Activated CD8-positive, alpha-beta T cell treated with anti-CD3 and anti-CD28 coated beads, Interleukin-2, amount 10 ng/mL, durations not matched to agents 7 days and 5 days (primary cell): ENCODE results near the gene CERKL. TPM values are rescaled to one million over a fixed set of nuclear protein-coding genes. Genes with fewer than 3 reads are reported as not detected.
A peak's percentile ranks its signal among the peaks of the same experiment; 100 is the strongest.

Experiments used
- ATAC-seq: fragments of 150-1000 bp; cut with Tn5 transposase; one replicate; pipeline ENCODE4 v1.10.0; 2021; ENCODE audit warnings: moderate library complexity
- CTCF ChIA-PET: fragments of 350-600 bp; sonication (Branson Sonifier 250); formaldehyde crosslinking; loops from one replicate; lab custom pipeline; 2021; ENCODE audit warnings: antibody characterized with exemption; lab: Charles Lee
- POLR2A ChIA-PET: fragments of 350-600 bp; sonication (Branson Sonifier 250); formaldehyde crosslinking; loops from one replicate; lab custom pipeline; 2021; ENCODE audit warnings: antibody characterized with exemption; lab: Charles Lee
- DNase-seq: peaks from one replicate; pipeline ENCODE4 v3.0.0-alpha.2; 2020
- H3K27ac Mint-ChIP-seq: one replicate; pipeline ENCODE4 v1.8.0; 2021; ENCODE audit warnings: mild to moderate bottlenecking, mixed read lengths
- H3K27me3 Mint-ChIP-seq: one replicate; pipeline ENCODE4 v1.8.0; 2021; ENCODE audit warnings: low read depth, mixed read lengths
- H3K36me3 Mint-ChIP-seq: one replicate; pipeline ENCODE4 v1.8.0; 2021; ENCODE audit warnings: low read depth, mixed read lengths
- H3K4me1 Mint-ChIP-seq: one replicate; pipeline ENCODE4 v1.8.0; 2021; ENCODE audit warnings: low read depth, mixed read lengths
- H3K4me3 Mint-ChIP-seq: one replicate; pipeline ENCODE4 v1.8.0; 2021; ENCODE audit warnings: mild to moderate bottlenecking, mixed read lengths
- H3K9me3 Mint-ChIP-seq: one replicate; pipeline ENCODE4 v1.8.0; 2022; ENCODE audit warnings: mixed read lengths; ENCODE audit not compliant: insufficient read depth
- total RNA-seq, 2 experiments: library from RNA; stranded (reverse); gene quantifications; one replicate each; pipeline ENCODE4 v1.2.3, GENCODE V29; 2021

The CERKL gene
- total RNA-seq, 2 experiments from 2014 or later, result not detected

DNA sequence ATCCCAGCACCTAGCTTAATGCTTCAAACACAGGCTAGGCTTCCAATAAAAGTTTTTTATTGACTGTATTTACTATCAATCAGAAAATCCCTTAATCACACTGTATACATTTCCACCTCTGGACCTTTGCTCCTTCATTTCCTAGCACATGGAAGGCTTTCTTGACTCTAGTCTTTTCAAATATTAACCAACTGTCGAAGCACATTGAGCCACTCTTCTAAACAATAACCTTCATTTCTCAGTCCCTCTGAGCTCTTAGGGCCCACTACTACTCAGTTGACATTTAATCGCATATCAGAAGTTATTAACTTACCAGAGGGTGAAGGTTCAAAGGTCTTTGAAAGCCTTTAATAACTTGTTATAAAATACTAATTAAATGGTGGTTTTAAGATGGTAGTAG lies 37.4 kb downstream of the CERKL start:
- ChIA-PET POLR2A (no interaction called here), CTCF (interaction anchor here (1.1 kb wide), 1 partner anchor 96 kb away, joined by 4 read pairs; no protein-coding TSS in a partner anchor)
- H3K9me3 Mint-ChIP-seq, result no peaks in the 10 kb centered on the region

DNA sequence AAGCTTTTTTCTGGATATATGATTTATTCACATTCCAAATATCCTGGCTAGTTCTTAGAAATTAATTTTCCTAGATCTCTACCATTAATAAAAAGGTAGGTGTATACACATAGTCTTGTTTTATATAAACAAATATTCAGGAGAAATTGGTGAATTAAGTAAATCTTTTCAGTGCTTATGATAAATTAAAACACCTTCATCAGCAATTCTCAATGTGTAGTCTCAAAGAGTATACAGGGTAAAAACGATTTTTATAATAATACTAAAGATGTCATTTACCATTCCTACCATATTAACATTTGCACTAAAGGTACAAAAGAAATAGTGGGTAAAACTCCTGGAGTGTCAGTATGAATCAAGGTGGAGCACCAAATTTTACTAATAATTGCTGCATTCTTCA lies 40.2 kb downstream of the CERKL start:
- CTCF ChIA-PET, result no interaction called here

More for the DNA sequence above, 37.4 kb downstream of the CERKL start:
- Mint-ChIP-seq H3K4me3 (no peak overlapping the region), H3K4me1 (no peaks in the 10 kb centered on the region), H3K27ac (no peak overlapping the region), H3K27me3 (peaks cover 12% of the 10 kb centered on the region), H3K36me3 (no peaks in the 10 kb centered on the region)
- ATAC-seq (no peak), DNase-seq (no peak)

DNA sequence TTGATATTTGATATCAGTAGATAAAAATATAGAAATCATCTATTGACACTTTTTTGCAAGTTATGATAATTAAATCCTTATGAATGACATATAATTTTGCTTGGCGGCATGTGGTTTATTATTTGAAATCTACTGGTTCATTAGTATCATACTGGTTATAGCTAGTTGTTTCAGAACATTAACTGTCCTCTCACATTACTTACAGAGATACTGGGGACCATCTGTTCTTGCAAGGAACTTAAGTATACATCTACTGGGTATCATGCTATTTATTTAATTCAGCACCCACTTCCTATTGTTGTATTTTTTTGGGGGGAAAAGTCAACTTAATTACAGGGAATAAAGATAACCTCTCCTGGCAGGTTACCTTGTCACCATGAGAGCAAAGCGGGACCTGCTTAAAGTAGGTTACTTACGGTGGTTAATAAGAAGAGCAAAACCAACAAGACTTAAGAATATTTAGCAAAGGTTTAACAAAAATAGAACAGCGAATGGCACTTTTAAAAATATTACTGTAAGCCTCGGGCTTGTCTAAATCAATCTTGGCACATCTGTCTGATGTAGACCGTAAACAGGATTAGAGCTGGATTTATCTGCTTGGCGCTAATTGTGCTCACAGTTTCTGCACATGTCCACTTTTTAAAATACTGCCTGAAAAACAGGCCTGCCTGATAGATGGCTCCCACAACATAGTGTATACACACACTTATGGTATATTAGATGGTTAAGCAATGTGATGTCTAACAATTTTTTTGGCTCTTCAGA lies 41.8 kb downstream of the CERKL start:
- Mint-ChIP-seq H3K4me3 (no peak overlapping the region), H3K4me1 (no peaks in the 10 kb centered on the region), H3K36me3 (no peaks in the 10 kb centered on the region), H3K9me3 (no peaks in the 10 kb centered on the region), H3K27me3 (peaks cover 7% of the 10 kb centered on the region), H3K27ac (no peak overlapping the region)
- CTCF ChIA-PET, result interaction anchor here (1.1 kb wide), 1 partner anchor 100 kb away, joined by 5 read pairs; no protein-coding TSS in a partner anchor
- POLR2A ChIA-PET, result no interaction called here
- DNase-seq (no peak), ATAC-seq (no peak)

More for the DNA sequence above, 40.2 kb downstream of the CERKL start:
- DNase-seq, result no peak
- Mint-ChIP-seq H3K4me3 (no peak overlapping the region), H3K27me3 (peaks cover 7% of the 10 kb centered on the region), H3K27ac (no peak overlapping the region), H3K4me1 (no peaks in the 10 kb centered on the region), H3K36me3 (no peaks in the 10 kb centered on the region), H3K9me3 (no peaks in the 10 kb centered on the region)
- POLR2A ChIA-PET, result no interaction called here
- ATAC-seq, result no peak

DNA sequence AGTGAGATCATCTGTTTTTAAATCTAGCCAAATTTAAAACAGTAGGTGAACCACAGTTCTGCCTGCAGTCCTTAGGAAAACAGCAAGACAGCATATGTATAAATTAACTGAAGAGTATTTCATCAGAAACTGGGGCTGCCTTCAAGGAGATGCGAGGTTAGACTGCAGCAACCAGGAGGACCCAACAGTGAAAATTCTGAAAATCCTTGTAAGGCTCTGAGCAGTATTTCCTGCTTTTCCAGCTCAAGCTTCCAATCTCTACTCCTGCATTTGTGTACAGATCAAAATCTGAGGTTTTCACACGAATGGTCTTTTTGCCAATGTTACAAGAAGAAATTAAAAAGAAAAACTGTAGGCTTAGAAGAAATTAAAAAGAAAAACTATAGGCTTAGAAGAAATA lies 43.7 kb downstream of the CERKL start:
- Mint-ChIP-seq H3K27ac (no peak overlapping the region), H3K36me3 (peaks cover 2% of the 10 kb centered on the region), H3K9me3 (no peaks in the 10 kb centered on the region), H3K27me3 (peaks cover 7% of the 10 kb centered on the region), H3K4me1 (peaks cover 5% of the 10 kb centered on the region), H3K4me3 (no peak overlapping the region)
- CTCF ChIA-PET, result no interaction called here
- no peak for ATAC-seq
- POLR2A ChIA-PET, result no interaction called here
- DNase-seq, result no peak

DNA sequence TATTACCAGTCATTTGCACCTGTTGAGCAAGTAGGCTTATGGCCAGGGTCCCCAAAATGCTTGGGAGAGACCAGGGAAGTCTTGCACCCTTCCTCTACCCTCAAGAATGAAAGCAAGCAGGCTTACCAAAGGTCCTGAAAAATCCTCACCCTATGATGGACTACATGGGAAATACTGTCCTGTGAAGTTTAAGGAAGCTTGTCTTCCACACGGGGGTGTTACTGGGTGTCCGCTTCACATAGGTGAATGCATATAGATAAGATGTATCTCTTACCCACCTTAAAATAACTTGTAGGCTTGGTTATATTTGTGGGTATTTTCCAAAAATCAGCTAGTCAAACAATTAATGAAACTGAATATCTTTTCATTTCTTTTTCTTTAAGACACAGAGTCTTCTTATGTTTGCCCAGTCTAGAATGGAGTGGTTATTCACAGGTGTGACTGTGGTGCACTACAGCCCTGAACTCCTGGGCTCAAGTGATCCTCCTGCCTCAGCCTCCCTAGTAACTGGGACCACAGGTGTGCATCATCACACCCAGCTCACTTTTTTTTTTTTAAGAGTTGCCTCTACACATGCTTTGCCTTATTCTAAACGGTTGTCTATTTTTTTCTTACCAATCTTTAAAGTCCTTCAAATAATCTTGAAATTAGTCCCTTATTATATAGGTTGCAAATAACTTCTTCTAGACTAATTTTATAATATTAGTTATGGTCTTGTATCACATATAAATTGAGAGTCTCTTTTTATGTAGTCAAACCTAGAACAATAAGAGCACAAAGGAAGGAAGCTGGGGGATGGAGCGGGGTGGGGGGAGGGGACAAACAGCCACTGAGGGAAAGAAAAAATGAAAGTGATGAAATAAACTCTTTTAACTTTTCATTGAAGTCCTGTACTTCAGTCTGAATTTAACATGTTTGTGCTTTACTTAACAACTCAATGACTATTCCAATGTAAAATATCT lies 49.0 kb downstream of the CERKL start:
- Mint-ChIP-seq H3K36me3 (peaks cover 10% of the 10 kb centered on the region), H3K9me3 (peaks cover 17% of the 10 kb centered on the region), H3K4me1 (peaks cover 20% of the 10 kb centered on the region), H3K4me3 (peak overlapping the region; percentile 31), H3K27ac (peak overlapping the region; percentile 79), H3K27me3 (peaks cover 2% of the 10 kb centered on the region)
- CTCF ChIA-PET, result interaction anchor here (1.5 kb wide), 2 partner anchors 20 to 107 kb away, joined by 3 to 6 read pairs; no protein-coding TSS in a partner anchor
- peak; percentile 24 for DNase-seq
- POLR2A ChIA-PET, result interaction anchor here (0.7 kb wide), 1 partner anchor 75 kb away, joined by 3 read pairs; no protein-coding TSS in a partner anchor
- peak; percentile 47 for ATAC-seq

DNA sequence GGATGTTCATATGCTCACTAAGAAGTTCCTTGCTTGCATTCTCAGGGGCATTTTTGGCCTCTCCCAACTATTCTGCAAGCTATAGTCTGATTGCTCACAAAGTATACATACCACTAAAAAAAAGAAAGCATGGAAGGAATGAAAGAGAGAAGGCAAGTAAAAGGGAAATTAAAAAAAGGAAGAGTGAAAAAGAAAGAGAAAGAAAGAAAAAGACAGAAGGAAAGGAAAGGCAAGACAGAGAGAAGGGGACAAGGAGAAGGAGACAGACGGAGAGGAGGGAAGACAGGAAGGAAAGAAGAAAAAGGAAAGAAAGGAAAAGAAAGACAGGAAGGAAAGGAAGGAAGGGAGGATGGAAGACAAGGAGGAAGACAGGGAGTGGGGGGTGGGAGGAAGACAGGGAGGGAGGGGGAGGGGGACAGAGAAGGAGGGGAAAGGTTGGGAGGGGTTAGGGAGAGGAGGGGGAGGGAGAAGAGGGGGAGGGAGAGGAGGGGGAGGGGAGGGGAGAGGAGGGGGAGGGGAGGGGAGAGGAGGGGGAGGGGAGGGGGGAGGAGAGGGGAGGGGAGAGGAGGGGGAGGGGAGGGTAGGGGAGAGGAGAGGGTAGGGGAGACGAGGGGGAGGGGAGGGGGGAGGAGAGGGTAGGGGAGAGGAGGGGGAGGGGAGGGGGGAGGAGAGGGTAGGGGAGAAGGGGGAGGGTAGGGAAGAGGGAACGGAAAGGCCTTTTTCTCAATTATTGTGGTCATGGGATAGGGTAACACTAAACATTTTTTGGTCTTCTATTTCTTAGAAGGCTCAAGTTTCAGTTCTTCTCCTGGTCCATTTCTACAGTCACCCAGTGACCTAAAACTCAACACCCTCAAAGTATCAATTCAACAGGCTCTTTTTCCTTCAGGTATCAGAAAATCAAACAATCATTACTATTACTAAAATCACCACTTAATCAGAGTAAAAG lies 50.7 kb downstream of the CERKL start:
- Mint-ChIP-seq H3K4me3 (no peak overlapping the region), H3K4me1 (peaks cover 20% of the 10 kb centered on the region), H3K36me3 (peaks cover 10% of the 10 kb centered on the region), H3K27me3 (no peaks in the 10 kb centered on the region), H3K9me3 (peaks cover 17% of the 10 kb centered on the region), H3K27ac (no peak overlapping the region)
- DNase-seq, result no peak
- ChIA-PET CTCF (no interaction called here), POLR2A (no interaction called here)
- ATAC-seq, result no peak

DNA sequence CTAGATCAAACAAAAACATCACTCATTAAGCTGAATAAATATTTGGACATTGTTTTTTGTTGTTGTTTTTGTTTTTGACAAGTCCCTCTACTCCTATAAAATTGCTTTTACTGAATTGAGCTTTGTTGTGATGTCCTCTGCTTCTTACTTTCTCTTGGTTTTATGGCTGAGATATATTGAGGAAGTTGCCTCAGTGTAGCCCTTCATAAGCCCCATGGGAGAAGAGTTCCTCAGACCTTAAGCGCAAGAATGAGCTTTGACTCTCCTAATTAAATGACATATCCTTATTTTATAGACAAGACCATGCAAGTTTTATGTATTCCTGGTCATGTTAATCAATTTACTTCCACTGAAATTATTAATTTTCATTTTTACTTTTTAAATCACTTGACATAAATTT lies 54.9 kb downstream of the CERKL start:
- Mint-ChIP-seq H3K27me3 (no peaks in the 10 kb centered on the region), H3K27ac (no peak overlapping the region), H3K36me3 (peaks cover 8% of the 10 kb centered on the region), H3K4me1 (peaks cover 3% of the 10 kb centered on the region), H3K4me3 (no peak overlapping the region), H3K9me3 (peaks cover 16% of the 10 kb centered on the region)
- CTCF ChIA-PET, result interaction anchor here (1.1 kb wide), 1 partner anchor 113 kb away, joined by 4 read pairs; no protein-coding TSS in a partner anchor
- DNase-seq (no peak), ATAC-seq (no peak)
- POLR2A ChIA-PET, result no interaction called here

DNA sequence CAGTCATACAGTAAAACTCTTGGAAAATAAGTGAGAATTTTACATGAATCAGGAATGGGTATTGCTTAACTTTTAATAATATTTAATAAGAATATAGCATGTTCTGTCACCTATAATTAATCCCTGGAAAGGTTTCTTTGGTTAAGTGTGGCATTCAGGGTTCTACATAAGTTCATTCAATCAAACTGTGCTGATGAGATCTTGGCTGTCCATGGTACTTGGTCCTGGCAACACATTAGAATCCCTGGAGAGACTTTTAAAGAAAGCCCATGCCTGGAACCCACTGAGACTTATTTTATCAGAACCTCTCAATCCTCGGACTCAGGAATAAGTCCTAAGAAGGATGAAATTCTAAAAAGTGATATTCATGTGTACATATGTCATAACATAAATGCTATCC lies 60.3 kb downstream of the CERKL start:
- no peaks in the 10 kb centered on the region for H3K4me1 Mint-ChIP-seq
- ATAC-seq (no peak), DNase-seq (no peak)
- H3K27ac Mint-ChIP-seq, result no peak overlapping the region
- no peaks in the 10 kb centered on the region for H3K36me3 Mint-ChIP-seq
- H3K9me3 Mint-ChIP-seq, result no peaks in the 10 kb centered on the region
- peaks cover 5% of the 10 kb centered on the region for H3K27me3 Mint-ChIP-seq
- POLR2A ChIA-PET, result no interaction called here
- CTCF ChIA-PET, result no interaction called here
- no peak overlapping the region for H3K4me3 Mint-ChIP-seq

DNA sequence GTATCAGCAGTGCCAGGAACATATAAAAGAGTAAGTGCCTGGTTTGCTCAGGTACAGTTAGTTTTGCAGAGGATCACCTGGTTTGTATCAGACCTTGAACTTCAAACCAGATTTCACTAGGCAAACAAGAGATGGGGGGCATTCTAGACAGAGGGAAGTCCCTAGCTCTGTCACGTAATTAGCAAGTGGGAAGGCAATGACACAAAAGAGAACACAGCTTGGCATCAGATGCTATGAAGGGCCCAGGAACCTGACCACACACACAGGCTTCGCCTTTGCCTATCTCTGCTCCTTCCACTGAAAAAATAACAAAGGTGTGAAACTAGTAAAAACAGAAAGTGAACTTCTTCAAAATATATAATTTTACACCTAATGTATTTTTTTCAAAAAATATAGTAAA lies 62.6 kb downstream of the CERKL start:
- Mint-ChIP-seq H3K27ac (no peak overlapping the region), H3K4me1 (no peaks in the 10 kb centered on the region), H3K4me3 (no peak overlapping the region), H3K36me3 (no peaks in the 10 kb centered on the region), H3K27me3 (peaks cover 7% of the 10 kb centered on the region), H3K9me3 (no peaks in the 10 kb centered on the region)
- CTCF ChIA-PET, result no interaction called here
- ATAC-seq, result no peak
- POLR2A ChIA-PET, result no interaction called here
- DNase-seq, result no peak

DNA sequence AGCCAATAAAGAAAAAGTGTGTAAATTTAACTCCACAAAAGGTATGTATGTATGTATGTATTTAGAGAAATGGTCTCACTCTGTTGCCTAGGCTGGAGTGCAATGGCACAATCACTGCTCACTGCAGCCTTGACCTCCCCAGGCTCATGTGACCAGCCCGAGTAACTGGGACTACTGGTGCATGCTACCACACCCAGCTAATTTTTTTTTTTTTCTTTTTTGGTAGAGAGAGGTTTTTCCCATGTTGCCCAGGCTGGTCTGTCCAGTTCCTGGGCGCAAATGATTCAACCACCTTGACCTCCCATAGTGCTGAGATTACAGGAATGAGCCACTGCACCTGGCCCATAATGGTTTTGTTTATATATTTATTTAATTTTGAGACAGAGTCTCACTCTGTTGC lies 67.1 kb downstream of the CERKL start:
- DNase-seq (no peak), ATAC-seq (no peak)
- H3K27me3 Mint-ChIP-seq, result peaks cover 18% of the 10 kb centered on the region
- no peak overlapping the region for H3K27ac Mint-ChIP-seq
- no peak overlapping the region for H3K4me3 Mint-ChIP-seq
- CTCF ChIA-PET, result interaction anchor here (1.3 kb wide), 1 partner anchor 16 kb away, joined by 4 read pairs; no protein-coding TSS in a partner anchor
- peaks cover 14% of the 10 kb centered on the region for H3K4me1 Mint-ChIP-seq
- POLR2A ChIA-PET, result no interaction called here
- no peaks in the 10 kb centered on the region for H3K9me3 Mint-ChIP-seq
- no peaks in the 10 kb centered on the region for H3K36me3 Mint-ChIP-seq

DNA sequence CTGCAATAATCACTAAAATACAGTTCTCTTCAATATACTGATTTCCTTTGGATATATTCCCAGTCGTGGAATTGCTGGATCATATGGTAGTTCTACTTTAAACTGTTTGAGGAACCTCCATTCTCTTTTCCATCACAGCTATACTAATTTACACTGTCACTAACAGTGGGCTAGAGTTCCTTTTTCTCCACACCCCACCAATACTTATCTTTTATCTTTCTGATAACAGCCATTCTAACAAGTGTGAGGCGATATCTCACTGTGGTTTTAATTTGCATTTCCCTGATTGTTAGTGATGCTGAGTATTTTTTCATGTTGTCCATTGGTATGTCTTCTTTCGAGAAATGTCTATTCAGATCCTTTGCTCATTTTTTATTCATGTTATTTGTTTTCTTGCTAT lies 68.4 kb downstream of the CERKL start:
- CTCF ChIA-PET, result interaction anchor here (1.6 to 2.4 kb wide), 2 partner anchors 19 to 127 kb away, joined by 3 to 8 read pairs; no protein-coding TSS in a partner anchor
- Mint-ChIP-seq H3K27ac (no peak overlapping the region), H3K4me1 (peaks cover 14% of the 10 kb centered on the region), H3K36me3 (no peaks in the 10 kb centered on the region), H3K9me3 (no peaks in the 10 kb centered on the region), H3K4me3 (no peak overlapping the region), H3K27me3 (peaks cover 19% of the 10 kb centered on the region)
- POLR2A ChIA-PET, result no interaction called here
- ATAC-seq (no peak), DNase-seq (no peak)
